ENCODE results near the gene OGFOD3.
"Not testable (repeated sequence)": the region's sequence is repeated elsewhere in the genome, so short reads cannot be mapped to it uniquely, and the experiment has no call there.

OGFOD3 gene

GRCh38 chr17:82351713-82352488 is 66.5 kb downstream of the OGFOD3 start:
- peak; percentile 79 for DNase-seq (ENCODE audit: low spot score)

GRCh38 chr17:82351254-82351712 is 67.1 kb downstream of the OGFOD3 start:
- no peak for DNase-seq (ENCODE audit: low spot score)

GRCh38 chr17:82350182-82351030 is 68.0 kb downstream of the OGFOD3 start:
- no peak for DNase-seq (ENCODE audit: low spot score)

- no peak for DNase-seq (ENCODE audit: low spot score)
Measured at GRCh38 chr17:82349287-82349701, 69.1 kb downstream of the OGFOD3 start.

GRCh38 chr17:82348866-82349265 is 69.5 kb downstream of the OGFOD3 start:
- no peak for DNase-seq (ENCODE audit: low spot score)

GRCh38 chr17:82348434-82348833 is 70.0 kb downstream of the OGFOD3 start:
- DNase-seq (ENCODE audit: low spot score) = no peak

- not testable (repeated sequence) for DNase-seq (ENCODE audit: low spot score)
Measured at GRCh38 chr17:82347994-82348393, 70.4 kb downstream of the OGFOD3 start.

GRCh38 chr17:82346342-82347300 is 71.8 kb downstream of the OGFOD3 start:
- no peak for DNase-seq (ENCODE audit: low spot score)

GRCh38 chr17:82345151-82345976 is 73.0 kb downstream of the OGFOD3 start:
- no peak for DNase-seq (ENCODE audit: low spot score)

GRCh38 chr17:82344175-82344907 is 74.0 kb downstream of the OGFOD3 start:
- no peak for DNase-seq (ENCODE audit: low spot score)

- no peak for DNase-seq (ENCODE audit: low spot score)
Measured at GRCh38 chr17:82343560-82343959, 74.8 kb downstream of the OGFOD3 start.

GRCh38 chr17:82342361-82343079 is 75.9 kb downstream of the OGFOD3 start:
- DNase-seq (ENCODE audit: low spot score) = no peak

- no peak for DNase-seq (ENCODE audit: low spot score)
Measured at GRCh38 chr17:82339634-82340580, 78.5 kb downstream of the OGFOD3 start.

Data from LoVo (cell line).